SU-DHL-6 (cell line): ENCODE measurements around the gene FNTB.

Experiments
- H2AFZ ChIP-seq: fragments of 200-600 bp; sonication (generic); 2 replicates; pipeline ENCODE4 v1.6.1; 2014; ENCODE audit warnings: low read depth, mild to moderate bottlenecking, moderate library complexity, mixed read lengths, antibody characterized with exemption, low read length; ENCODE audit not compliant: severe bottlenecking
- H3F3A ChIP-seq: fragments of 200-600 bp; shearing (Covaris generic); 2 replicates; pipeline ENCODE4 v1.6.0; 2016; ENCODE audit warnings: antibody characterized with exemption, mild to moderate bottlenecking; ENCODE audit not compliant: insufficient read depth
- H3K27ac ChIP-seq: fragments of 200-600 bp; sonication (generic); 2 replicates; pipeline ENCODE4 v1.5.1; 2016; ENCODE audit warnings: low read depth, mild to moderate bottlenecking, low read length, moderate library complexity, mixed read lengths
- H3K27me3 ChIP-seq: fragments of 200-600 bp; sonication (generic), shearing (Covaris generic); 2 replicates; pipeline ENCODE4 v1.6.0; 2014; ENCODE audit warnings: mild to moderate bottlenecking, low read length
- H3K36me3 ChIP-seq: fragments of 200-600 bp; sonication (generic); 2 replicates; pipeline ENCODE4 v1.6.1; 2014; ENCODE audit warnings: mild to moderate bottlenecking, low read length, mixed read lengths
- H3K4me2 ChIP-seq: fragments of 300-600, 200-600 bp; shearing (Covaris generic), sonication (generic); 2 replicates; pipeline ENCODE4 v1.6.0; 2014; ENCODE audit warnings: low read length, low read depth, mild to moderate bottlenecking; ENCODE audit not compliant: poor library complexity, severe bottlenecking
- H3K4me3 ChIP-seq: fragments of 200-600 bp; sonication (generic); 2 replicates; pipeline ENCODE4 v1.5.1; 2014; ENCODE audit warnings: antibody characterized with exemption, low read length, mild to moderate bottlenecking, mixed read lengths; ENCODE audit not compliant: insufficient read depth, poor library complexity, severe bottlenecking
- H3K79me2 ChIP-seq: fragments of 200-600 bp; sonication (generic); 2 replicates; pipeline ENCODE4 v1.6.1; 2014; ENCODE audit warnings: mild to moderate bottlenecking, low read length, moderate library complexity; ENCODE audit not compliant: insufficient read depth
- H3K9ac ChIP-seq: fragments of 200-600 bp; sonication (generic); 2 replicates; pipeline ENCODE4 v1.7.0; 2014; ENCODE audit warnings: mild to moderate bottlenecking, low read length
- H3K9me2 ChIP-seq: fragments of 200-600 bp; sonication (generic); replicated peaks from 2 replicates; pipeline ENCODE4 v1.6.1; 2014; ENCODE audit warnings: low read length; ENCODE audit not compliant: insufficient read depth
- H3K9me3 ChIP-seq: fragments of 200-600 bp; sonication (generic); 2 replicates; pipeline ENCODE4 v1.6.1; 2014; ENCODE audit warnings: low read length, mixed read lengths; ENCODE audit not compliant: insufficient read depth
- H4K20me1 ChIP-seq: fragments of 200-600 bp; sonication (generic); 2 replicates; pipeline ENCODE4 v1.6.1; 2014; ENCODE audit warnings: low read depth, mild to moderate bottlenecking, antibody characterized with exemption, low read length, moderate library complexity, mixed read lengths
- CTCF ChIP-seq: fragments of 200-600 bp; sonication (generic); IDR thresholded peaks from one replicate; pipeline ENCODE4 v1.5.1; 2017; ENCODE audit warnings: antibody characterized with exemption, mild to moderate bottlenecking, low read length, moderate library complexity; ENCODE audit not compliant: insufficient read depth, poor library complexity, severe bottlenecking
- EZH2phosphoT487 ChIP-seq: fragments of 200-600 bp; sonication (generic), shearing (Covaris generic); conservative IDR thresholded peaks from 2 replicates; pipeline ENCODE4 v1.6.1; 2018; ENCODE audit warnings: mild to moderate bottlenecking, antibody characterized with exemption, low read length, moderate library complexity, mixed read lengths

The FNTB gene

DNA sequence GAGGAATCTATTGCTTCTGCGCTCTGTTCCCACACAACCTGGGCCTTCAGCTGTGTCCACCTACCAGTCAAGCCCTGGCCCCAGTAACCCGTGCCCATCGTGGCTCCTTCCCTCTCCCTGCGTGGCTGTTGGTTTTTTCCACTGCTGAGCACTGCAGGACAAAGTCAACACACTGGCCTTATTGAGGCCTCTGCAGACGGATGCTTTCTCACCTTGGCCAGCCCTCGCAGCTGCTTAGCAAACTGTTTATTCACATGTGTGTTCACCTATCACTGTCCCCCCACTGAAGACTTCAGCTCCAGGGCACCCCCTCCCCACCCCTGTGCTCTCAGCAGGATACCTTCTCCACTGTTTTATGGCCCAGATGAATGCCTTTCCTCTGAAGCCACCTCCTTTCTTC is 31.4 kb upstream of the FNTB start:
- no peak overlapping the region for H3K4me2 ChIP-seq
- no peaks in the 10 kb centered on the region for H4K20me1 ChIP-seq
- no peak overlapping the region for H3K27ac ChIP-seq
- no peak for TF ChIP-seq CTCF
- no peak for TF ChIP-seq EZH2phosphoT487
- no peak overlapping the region for H3K4me3 ChIP-seq
- H3K9me3 ChIP-seq = no peaks in the 10 kb centered on the region
- H3K36me3 ChIP-seq = no peaks in the 10 kb centered on the region
- H3K9ac ChIP-seq = no peak overlapping the region
- no peaks in the 10 kb centered on the region for H3K27me3 ChIP-seq
- no peaks in the 10 kb centered on the region for H3K9me2 ChIP-seq
- H3F3A ChIP-seq = no peaks in the 10 kb centered on the region
- H3K79me2 ChIP-seq = no peaks in the 10 kb centered on the region
- H2AFZ ChIP-seq = no peak overlapping the region

DNA sequence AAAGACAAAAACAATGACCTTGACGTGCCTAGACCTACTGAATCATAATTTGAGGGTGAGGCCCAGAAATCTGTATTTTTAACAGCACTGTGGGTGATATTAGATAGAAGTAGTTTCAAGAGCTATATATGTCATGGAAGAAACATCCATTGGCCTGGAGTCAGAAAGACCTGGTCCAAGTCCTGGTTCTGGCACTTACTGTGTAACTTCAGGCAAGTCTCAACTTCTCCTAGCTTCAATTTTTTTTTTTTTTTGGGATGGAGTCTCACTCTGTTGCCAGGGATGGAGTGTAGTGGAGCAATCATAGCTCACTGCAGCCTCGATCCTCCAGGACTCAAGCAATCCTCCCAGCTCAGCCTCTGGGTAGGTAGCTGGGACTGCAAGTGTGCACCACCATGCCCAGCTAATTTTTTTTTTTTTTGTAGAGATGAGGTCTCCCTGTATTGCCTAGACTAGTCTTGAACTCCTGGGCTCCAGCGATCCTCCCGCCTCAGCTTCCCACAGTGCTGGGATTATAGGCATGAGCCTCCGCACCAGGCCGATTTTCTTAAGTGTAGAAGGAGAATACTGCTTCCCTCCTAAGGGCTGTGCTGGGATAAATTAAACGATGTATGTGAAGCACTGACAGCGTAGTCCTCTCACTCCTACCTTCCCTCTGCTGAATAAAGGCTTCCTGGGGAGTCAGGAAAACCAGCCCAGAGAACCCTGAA is 29.8 kb upstream of the FNTB start:
- Histone ChIP-seq H4K20me1 (no peaks in the 10 kb centered on the region), H3K4me2 (no peak overlapping the region), H3K9me3 (no peaks in the 10 kb centered on the region), H3K27me3 (no peaks in the 10 kb centered on the region), H3F3A (no peaks in the 10 kb centered on the region), H3K4me3 (no peak overlapping the region), H3K27ac (no peak overlapping the region), H3K9me2 (no peaks in the 10 kb centered on the region), H3K79me2 (no peaks in the 10 kb centered on the region), H3K9ac (no peak overlapping the region), H3K36me3 (no peaks in the 10 kb centered on the region), H2AFZ (no peak overlapping the region)
- no peak for TF ChIP-seq EZH2phosphoT487
- TF ChIP-seq CTCF = no peak

GRCh38 chr14:64958201-64958600 is 28.5 kb upstream of the FNTB start:
- Histone ChIP-seq H2AFZ (no peak overlapping the region), H3K36me3 (no peaks in the 10 kb centered on the region), H3K27ac (no peak overlapping the region), H3F3A (no peaks in the 10 kb centered on the region), H3K9me3 (no peaks in the 10 kb centered on the region), H4K20me1 (no peaks in the 10 kb centered on the region), H3K9ac (no peak overlapping the region), H3K79me2 (no peaks in the 10 kb centered on the region), H3K9me2 (no peaks in the 10 kb centered on the region), H3K4me3 (no peak overlapping the region), H3K4me2 (no peak overlapping the region), H3K27me3 (no peaks in the 10 kb centered on the region)
- no peak for TF ChIP-seq EZH2phosphoT487
- TF ChIP-seq CTCF = no peak
